GM12878 (cell line): ENCODE results near the gene TBCK. TPM values are rescaled to one million over a fixed set of nuclear protein-coding genes. Genes with fewer than 3 reads are reported as not detected.

Experiments
- ATAC-seq: fragments of 200-7000 bp; cut with Tn5 transposase; 3 replicates; pipeline ENCODE4 v1.9.1; 2020; ENCODE audit warnings: mild to moderate bottlenecking, moderate library complexity
- BruUV-seq: library from RNA; stranded (reverse); fragments of 400-500 nt; replicated peaks from 2 replicates; lab custom pipeline; 2021; lab: Mats Ljungman, UMichigan
- CTCF ChIA-PET: fragments of 300-600 bp; sonication (Branson Sonifier 250); formaldehyde crosslinking; extraction: SDS; loops from one replicate; lab custom pipeline; 2021; ENCODE audit warnings: inconsistent platforms; lab: Yijun Ruan, JAX
- POLR2A ChIA-PET: fragments of 350-600 bp; formaldehyde crosslinking; extraction: SDS; loops from one replicate; lab custom pipeline; 2021; ENCODE audit warnings: inconsistent platforms; lab: Charles Lee
- RAD21 ChIA-PET: fragments of 300-600 bp; sonication (Branson Sonifier 250); formaldehyde crosslinking; loops from one replicate; lab custom pipeline; 2023; ENCODE audit warnings: antibody characterized with exemption; ENCODE audit not compliant: unreplicated experiment; lab: Charles Lee
- SMC1A ChIA-PET: fragments of 300-600 bp; sonication (Branson Sonifier 250); formaldehyde crosslinking; loops from one replicate; lab custom pipeline; 2023; ENCODE audit not compliant: unreplicated experiment, uncharacterized antibody; lab: Charles Lee
- DNase-seq: peaks from one replicate; pipeline ENCODE4 v3.0.0-alpha.2; 2011; ENCODE audit warnings: low read depth, low spot score
- FAIRE-seq: peaks from 3 replicates; lab custom pipeline; 2011; peaks lifted over from hg19 to GRCh38; lab: Jason Lieb, UNC
- H2AFZ ChIP-seq: 2 replicates; pipeline ENCODE4 v1.6.0; 2011; ENCODE audit warnings: low read depth, low read length, control low read depth; ENCODE audit not compliant: control insufficient read depth
- H3K27ac ChIP-seq: 2 replicates; pipeline ENCODE4 v1.5.1; 2011; ENCODE audit warnings: control low read depth; ENCODE audit not compliant: control insufficient read depth, insufficient read depth
- H3K27me3 ChIP-seq, 2 experiments: replicated peaks in 1 of 2; 2 replicates each; pipeline versions ENCODE4 v1.6.0 to v1.6.1; 2011; ENCODE audit warnings: low read length in 1 of 2; ENCODE audit not compliant: control insufficient read depth in 2 of 2, insufficient read depth in 2 of 2
- H3K36me3 ChIP-seq, 2 experiments: 2 replicates each; pipeline ENCODE4 v1.5.1; 2011; ENCODE audit warnings: low read length in 1 of 2; ENCODE audit not compliant: control insufficient read depth in 2 of 2, insufficient read depth in 2 of 2
- H3K4me1 ChIP-seq: 2 replicates; pipeline ENCODE4 v1.6.1; 2011; ENCODE audit warnings: mild to moderate bottlenecking, low read length, moderate library complexity, mixed read lengths; ENCODE audit not compliant: control insufficient read depth, insufficient read depth
- H3K4me2 ChIP-seq: 2 replicates; pipeline ENCODE4 v1.6.0; 2011; ENCODE audit warnings: control low read depth; ENCODE audit not compliant: control insufficient read depth, insufficient read depth
- H3K4me3 ChIP-seq: fragments of 200-600 bp; sonication (generic); 2 replicates; pipeline ENCODE4 v1.5.1; 2016
- H3K79me2 ChIP-seq: 2 replicates; pipeline ENCODE4 v1.6.0; 2011; ENCODE audit warnings: low read length; ENCODE audit not compliant: control insufficient read depth, insufficient read depth
- H3K9ac ChIP-seq: 2 replicates; pipeline ENCODE4 v1.8.0; 2011; ENCODE audit warnings: low read length, control low read depth, mixed read lengths; ENCODE audit not compliant: control insufficient read depth, insufficient read depth
- H3K9me3 ChIP-seq: replicated peaks from 3 replicates; pipeline ENCODE4 v1.5.1; 2011; ENCODE audit warnings: mild to moderate bottlenecking, low read length; ENCODE audit not compliant: control insufficient read depth, insufficient read depth
- H4K20me1 ChIP-seq: 2 replicates; pipeline ENCODE4 v1.6.0; 2011; ENCODE audit not compliant: control insufficient read depth, insufficient read depth
- ATF7 ChIP-seq: fragments of 450-650 bp; IDR thresholded peaks from 2 replicates; pipeline ENCODE4 v1.6.1; 2016; ENCODE audit warnings: low read depth, mild to moderate bottlenecking
- CHD1 ChIP-seq: IDR thresholded peaks from 2 replicates; pipeline ENCODE4 v1.6.1; 2012; ENCODE audit warnings: low read depth, low read length, improper control_type of control experiment
- E2F8 ChIP-seq: fragments of 450-650 bp; IDR thresholded peaks from 2 replicates; pipeline ENCODE4 v1.6.1; 2018; ENCODE audit warnings: mild to moderate bottlenecking, low read depth, moderate library complexity; ENCODE audit not compliant: partially characterized antibody
- IKZF1 ChIP-seq: fragments of 450-650 bp; conservative IDR thresholded peaks from 2 replicates; pipeline ENCODE4 v1.6.1; 2017; ENCODE audit warnings: antibody characterized with exemption, mild to moderate bottlenecking
- MEF2A ChIP-seq: IDR thresholded peaks from 2 replicates; pipeline ENCODE4 v1.6.1; 2011; ENCODE audit warnings: low read depth, mild to moderate bottlenecking, low read length, moderate library complexity; ENCODE audit not compliant: insufficient read depth
- MXI1 ChIP-seq: fragments of 150-350 bp; IDR thresholded peaks from 2 replicates; pipeline ENCODE4 v1.6.1; 2011; ENCODE audit warnings: low read depth, mild to moderate bottlenecking, inconsistent platforms, low read length, improper control_type of control experiment
- NFIC ChIP-seq: IDR thresholded peaks from 2 replicates; pipeline ENCODE4 v1.6.1; 2012; ENCODE audit warnings: low read depth, mild to moderate bottlenecking, inconsistent platforms, low read length, moderate library complexity
- POU2F2 ChIP-seq: IDR thresholded peaks from 3 replicates; pipeline ENCODE4 v1.6.1; 2011; ENCODE audit warnings: low read depth, mild to moderate bottlenecking, low read length, borderline replicate concordance
- SREBF2 ChIP-seq: IDR thresholded peaks from 2 replicates; pipeline ENCODE4 v1.6.1; 2012; ENCODE audit warnings: mild to moderate bottlenecking, low read length
- TBL1XR1 ChIP-seq: IDR thresholded peaks from 2 replicates; pipeline ENCODE4 v1.6.1; 2012; ENCODE audit warnings: low read depth, low read length, improper control_type of control experiment
- TCF12 ChIP-seq: IDR thresholded peaks from 2 replicates; pipeline ENCODE4 v1.6.1; 2011; ENCODE audit warnings: low read depth, mild to moderate bottlenecking, low read length
- USF2 ChIP-seq: IDR thresholded peaks from 2 replicates; pipeline ENCODE4 v1.6.1; 2011; ENCODE audit warnings: low read depth, low read length, improper control_type of control experiment, borderline replicate concordance
- YBX1 ChIP-seq: fragments of 450-650 bp; IDR thresholded peaks from 2 replicates; pipeline ENCODE4 v1.6.1; 2016; ENCODE audit warnings: antibody characterized with exemption
- ZBTB33 ChIP-seq: fragments of 450-650 bp; IDR thresholded peaks from 2 replicates; pipeline ENCODE4 v1.6.1; 2017; ENCODE audit warnings: mild to moderate bottlenecking
- ZNF207 ChIP-seq: fragments of 450-650 bp; IDR thresholded peaks from 2 replicates; pipeline ENCODE4 v1.6.1; 2014; ENCODE audit warnings: antibody characterized with exemption, mild to moderate bottlenecking, borderline replicate concordance
- in situ Hi-C: fragments of 300-500 bp; cut with MboI; formaldehyde crosslinking; loops from 9 replicates; pipeline ENCODE4 v1.14.3; 2018; ENCODE audit warnings: mixed read lengths
- intact Hi-C: fragments of 100-400 bp; cut with micrococcal nuclease; formaldehyde crosslinking; loops from one replicate; pipeline ENCODE4 v1.14.2; 2022; ENCODE audit not compliant: unreplicated experiment
- polyA plus RNA-seq, 11 experiments: library from polyadenylated mRNA; depleted of rRNA in 4 of 11; unstranded in 6 of 11; stranded (reverse) in 5 of 11; fragments of >200 nt; fragmentation: Nextera tagmentation in 4 of 11; fragmentation: Illumina TruSeq in 1 of 11; extraction: Ambion mirVana in 4 of 11; extraction: Trizol in 1 of 11; gene quantifications; 1 replicate in 1 of 11; 2 replicates in 10 of 11; pipeline versions ENCODE4 v1.2.1 to v1.2.3, GENCODE V29; 2011 to 2016; ENCODE audit warnings: inconsistent platforms in 2 of 11, missing spikeins in 2 of 11, low read depth in 1 of 11
- total RNA-seq, 4 experiments: library from RNA; depleted of rRNA in 3 of 4; stranded (reverse); fragments of >200 nt in 3 of 4; fragmentation: Illumina TruSeq in 1 of 4; extraction: Trizol in 1 of 4; gene quantifications; 2 replicates each; pipeline versions ENCODE4 v1.2.1 to v1.2.3, GENCODE V29; 2013 to 2021

The TBCK gene
- total and polyA plus RNA-seq, 10 of the 15 experiments (the other 5 are each of a cell fraction or from before 2014, with no cell fraction given): 4.1 to 30.3 (median 20.2) TPM

- Histone ChIP-seq H3K4me2 (no peak overlapping the region), H4K20me1 (no peaks in the 10 kb centered on the region), H3K36me3 (no peaks in the 10 kb centered on the region), H3K27ac (no peak overlapping the region), H3K9me3 (no peaks in the 10 kb centered on the region), H3K4me3 (no peak overlapping the region), H3K9ac (no peak overlapping the region), H3K79me2 (no peaks in the 10 kb centered on the region), H2AFZ (no peak overlapping the region), H3K4me1 (no peaks in the 10 kb centered on the region), H3K27me3 (no peaks in the 10 kb centered on the region)
- no TSS peak for BruUV-seq
- CTCF ChIA-PET: no interaction called here
- intact Hi-C loops: no loop called here
- TF ChIP-seq TBL1XR1: no peak
- TF ChIP-seq POU2F2: no peak
- no peak for TF ChIP-seq USF2
- no peak for TF ChIP-seq MEF2A
- TF ChIP-seq SREBF2: no peak
- TF ChIP-seq YBX1: no peak
- TF ChIP-seq MXI1: no peak
- no peak for TF ChIP-seq TCF12
- TF ChIP-seq IKZF1: no peak
- TF ChIP-seq ATF7: no peak
- TF ChIP-seq ZBTB33: no peak
- TF ChIP-seq ZNF207: no peak
- TF ChIP-seq E2F8: no peak
- TF ChIP-seq NFIC: no peak
- TF ChIP-seq CHD1: no peak
- POLR2A ChIA-PET: no interaction called here
- in situ Hi-C loops: no loop called here
- RAD21 ChIA-PET: no interaction called here
- FAIRE-seq (no peak), ATAC-seq (no peak), DNase-seq (no peak)
- SMC1A ChIA-PET: no interaction called here
These were observed 257.1 kb downstream of the TBCK start for GRCh38 chr4:106058921-106059320.
